GM15510 (cell line): ENCODE data around the gene NKAIN2.

Experiments
- POLR2A ChIP-seq: IDR thresholded peaks from 3 replicates; pipeline ENCODE4 v1.6.1; 2011; ENCODE audit warnings: borderline replicate concordance; ENCODE audit not compliant: insufficient read length; ENCODE audit errors: extremely low read depth

Gene NKAIN2

GRCh38 chr6:124800222-124800621 is 996.6 kb downstream of the NKAIN2 start:
- no peak for TF ChIP-seq POLR2A

DNA sequence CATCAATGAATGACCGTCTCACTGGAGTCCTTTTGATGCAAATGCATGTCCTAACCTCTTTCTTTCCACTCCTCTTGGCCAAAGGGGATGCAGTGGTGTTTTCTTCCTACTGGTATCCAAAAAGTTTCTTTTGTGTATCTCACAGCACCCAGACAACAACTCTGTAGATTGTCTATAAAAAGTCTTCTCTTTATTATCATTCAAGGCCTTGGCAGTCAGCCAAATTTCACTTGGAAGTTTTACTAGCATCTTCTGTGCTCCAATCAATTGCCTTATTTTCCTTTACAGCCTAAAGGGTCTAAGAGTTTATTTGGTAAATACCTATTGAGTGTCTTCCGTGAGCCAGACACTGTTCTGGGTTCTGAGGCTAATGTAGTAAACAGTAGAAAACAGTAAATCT is 1008.4 kb downstream of the NKAIN2 start:
- no peak for TF ChIP-seq POLR2A

- TF ChIP-seq POLR2A, result no peak
Measured at GRCh38 chr6:124819346-124819745, 1015.7 kb downstream of the NKAIN2 start.

GRCh38 chr6:124822204-124822613 is 1018.5 kb downstream of the NKAIN2 start:
- TF ChIP-seq POLR2A, result no peak

DNA sequence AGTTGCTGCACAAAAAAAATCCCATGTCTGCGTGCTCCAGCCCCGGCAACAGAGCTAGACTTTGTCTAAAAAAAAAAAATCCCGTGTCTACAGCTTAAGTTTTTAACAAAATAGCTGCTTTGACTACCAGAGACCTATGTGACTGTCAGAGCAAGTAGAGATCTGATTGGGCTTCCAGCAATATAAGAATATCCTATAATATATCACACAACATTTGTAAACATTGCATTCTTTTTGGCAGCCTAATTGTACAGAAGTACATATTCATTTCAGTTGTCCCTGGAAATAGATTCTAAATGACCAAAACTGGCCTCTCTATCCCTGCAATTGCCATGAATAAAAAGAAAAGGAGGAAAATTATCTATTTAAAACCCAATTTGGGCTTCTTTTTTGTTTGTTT is 1019.1 kb downstream of the NKAIN2 start:
- no peak for TF ChIP-seq POLR2A

DNA sequence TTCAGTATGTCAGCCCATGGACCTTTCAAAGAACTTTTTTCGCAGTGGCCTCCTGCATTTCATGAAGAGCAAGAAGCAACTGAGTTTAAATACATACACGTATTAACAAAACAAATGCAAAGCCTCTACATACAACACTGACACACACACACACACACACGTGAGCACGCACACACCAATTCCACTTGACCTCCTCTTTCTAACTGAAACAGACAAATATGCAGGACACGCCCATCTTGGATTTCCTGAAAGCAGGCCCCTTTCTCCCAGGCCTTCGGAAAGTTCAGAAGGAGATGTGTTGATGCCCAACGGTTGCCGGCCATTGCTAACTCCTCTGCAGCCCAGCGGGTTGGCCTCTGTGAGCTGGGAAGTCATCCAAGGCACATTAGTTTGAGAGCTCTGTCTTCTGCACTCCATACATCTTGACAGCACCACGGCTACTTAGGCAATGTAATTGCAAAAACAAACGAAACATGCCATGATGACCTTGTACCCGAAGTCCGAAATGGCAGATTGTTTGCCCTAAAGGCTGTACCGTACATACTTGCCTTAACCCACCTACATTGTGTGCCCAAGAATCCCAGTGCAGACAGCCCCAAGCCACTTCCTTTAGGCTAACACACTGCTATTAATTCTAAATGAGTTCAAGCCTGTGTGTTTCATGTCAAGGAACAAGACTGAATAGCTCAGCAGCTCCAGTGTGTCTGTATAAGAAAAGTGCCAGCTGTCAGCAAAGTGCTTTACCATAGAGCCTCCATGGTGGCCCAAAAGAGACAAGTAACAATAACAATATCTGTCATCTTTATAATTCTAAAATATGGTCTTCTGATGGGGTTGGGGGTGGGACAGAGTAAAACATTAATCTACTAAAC is 1019.8 kb downstream of the NKAIN2 start:
- TF ChIP-seq POLR2A, result no peak

DNA sequence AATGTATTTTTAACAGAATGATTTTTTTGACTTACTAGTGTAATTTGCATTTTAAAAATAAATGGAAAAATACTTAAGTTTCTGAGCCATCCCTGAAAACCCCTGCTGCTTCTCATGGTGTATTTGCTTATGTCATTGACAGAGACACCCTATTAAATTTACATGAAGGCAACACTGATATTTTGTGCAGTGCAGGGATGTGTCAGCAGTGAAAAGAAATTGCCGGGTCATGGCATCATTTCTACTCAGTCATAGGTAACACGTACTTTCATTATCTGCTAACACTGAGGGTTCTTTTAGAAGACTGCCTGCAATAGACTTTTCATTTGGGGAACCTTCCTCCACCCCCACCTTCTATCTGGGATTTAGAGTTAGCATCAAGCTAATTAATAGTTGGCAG is 1021.9 kb downstream of the NKAIN2 start:
- TF ChIP-seq POLR2A, result no peak

- no peak for TF ChIP-seq POLR2A
Measured at GRCh38 chr6:124829822-124830221, 1026.2 kb downstream of the NKAIN2 start.

DNA sequence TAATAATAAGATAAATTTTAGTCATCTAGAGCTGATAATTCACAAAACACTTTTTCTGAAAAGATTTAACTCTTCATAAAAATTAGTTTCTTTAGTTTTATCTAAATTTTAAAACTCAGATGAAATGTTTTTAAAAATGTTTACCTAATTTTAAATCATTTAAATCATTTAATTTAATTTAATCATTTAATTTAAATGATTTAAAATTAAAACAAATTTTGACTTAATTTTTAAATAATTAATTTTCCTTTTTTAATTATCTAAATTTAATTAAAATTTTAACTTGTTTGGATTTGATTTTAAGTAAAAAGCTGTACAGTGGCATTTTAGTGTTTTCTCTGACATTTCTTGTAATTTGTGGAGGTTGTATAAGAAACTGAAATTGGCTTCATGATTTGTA is 1026.8 kb downstream of the NKAIN2 start:
- TF ChIP-seq POLR2A, result no peak

DNA sequence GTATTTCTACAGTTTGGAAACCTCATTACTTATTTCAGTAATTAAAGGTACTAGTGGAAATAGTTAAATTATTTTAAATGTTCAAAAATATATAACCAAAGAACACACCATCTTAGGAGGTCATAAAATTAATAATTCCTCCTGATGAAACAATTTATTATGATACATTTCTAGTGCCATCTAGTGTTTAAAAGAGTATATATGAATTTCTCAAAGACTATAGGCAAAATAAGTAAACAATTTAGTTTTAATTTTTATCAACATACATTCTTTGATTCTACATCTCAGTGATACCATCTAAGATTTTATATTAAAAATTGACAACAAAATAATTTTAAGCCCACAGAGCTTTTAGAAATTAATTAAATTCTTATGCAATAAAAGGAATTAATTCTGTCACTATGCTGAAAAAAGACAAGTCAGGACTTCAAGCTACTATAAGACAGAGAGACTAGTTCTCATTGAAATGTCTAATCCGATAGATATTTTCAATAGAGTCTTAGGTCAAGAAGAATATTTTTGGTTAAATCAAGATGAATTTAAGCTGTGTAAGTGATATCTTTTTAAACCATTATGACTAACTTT is 1050.8 kb downstream of the NKAIN2 start:
- no peak for TF ChIP-seq POLR2A

- no peak for TF ChIP-seq POLR2A
Measured at GRCh38 chr6:124857746-124858145, 1054.1 kb downstream of the NKAIN2 start.

DNA sequence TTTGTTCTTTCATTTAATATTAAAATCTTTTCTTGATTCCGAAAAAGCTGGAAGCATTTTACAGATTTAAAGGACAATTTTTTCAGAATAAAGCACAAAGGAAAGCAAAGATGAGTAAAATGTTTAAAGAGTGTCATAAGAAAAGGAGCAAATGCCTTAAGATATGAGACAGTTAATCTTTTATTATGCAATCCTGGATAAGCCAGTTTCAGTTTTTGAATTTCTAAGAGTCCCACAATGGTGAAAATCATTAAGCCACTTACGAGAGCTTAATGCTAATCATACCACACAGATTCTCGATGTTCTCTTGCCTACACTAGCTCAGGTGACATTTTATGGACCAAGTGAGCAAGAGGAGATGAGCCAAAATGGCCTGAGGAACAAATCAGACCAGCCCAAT is 1054.9 kb downstream of the NKAIN2 start:
- TF ChIP-seq POLR2A, result no peak

- TF ChIP-seq POLR2A, result no peak
Measured at GRCh38 chr6:124859366-124859765, 1055.7 kb downstream of the NKAIN2 start.

DNA sequence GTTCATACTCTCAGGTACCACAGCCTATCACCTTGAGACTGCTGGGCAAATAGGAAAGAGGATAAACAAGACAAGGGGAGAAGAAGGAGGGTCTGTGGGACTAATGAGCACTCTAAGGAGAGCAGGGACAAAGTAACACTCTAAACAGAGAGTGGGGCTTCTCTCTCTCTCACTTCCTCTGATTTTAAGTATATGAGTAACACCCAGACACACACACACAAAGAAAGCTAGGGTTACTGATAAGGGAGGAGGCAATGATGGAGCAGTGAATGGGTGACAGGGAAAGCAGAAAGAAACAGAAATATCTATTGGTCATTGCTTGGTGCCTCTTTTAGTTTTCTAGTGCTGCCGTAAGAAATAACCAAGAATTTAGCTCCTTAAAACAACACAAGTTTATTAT is 1062.4 kb downstream of the NKAIN2 start:
- TF ChIP-seq POLR2A, result no peak

- no peak for TF ChIP-seq POLR2A
Measured at GRCh38 chr6:124867121-124867520, 1063.5 kb downstream of the NKAIN2 start.

- TF ChIP-seq POLR2A, result no peak
Measured at GRCh38 chr6:124868481-124868880, 1064.8 kb downstream of the NKAIN2 start.
